T47D (cell line): ENCODE data around the gene BPIFB6.
"Not testable (repeated sequence)": the region's sequence is repeated elsewhere in the genome, so short reads cannot be mapped to it uniquely, and the experiment has no call there.

Experiments used
- DNase-seq, 2 experiments: peaks; one replicate each; pipeline versions ENCODE4 v3.0.0 to v3.0.0-alpha.2; 2011 to 2012; ENCODE audit warnings: low read depth in 1 of 2, low spot score in 1 of 2
- JUND ChIP-seq: IDR thresholded peaks from 2 replicates; pipeline ENCODE4 v1.6.1; 2012; ENCODE audit warnings: low read depth
- in situ Hi-C: cut with HindIII; loops from 2 replicates; pipeline ENCODE4 v1.10.0; 2016; ENCODE audit warnings: low sequenced_read_pairs, low pct_unique_long_range_greater_than_20kb

Gene BPIFB6

GRCh38 chr20:33033381-33033780 lies 1.9 kb downstream of the BPIFB6 start:
- in situ Hi-C loops: no loop called here
- DNase-seq: no peak
- no peak for TF ChIP-seq JUND

- in situ Hi-C loops: no loop called here
- TF ChIP-seq JUND: no peak
- no peak for DNase-seq
Measured at GRCh38 chr20:33034115-33034514, 2.7 kb downstream of the BPIFB6 start.

GRCh38 chr20:33034901-33035492 lies 3.5 kb downstream of the BPIFB6 start:
- no peak for TF ChIP-seq JUND
- no peak for DNase-seq
- in situ Hi-C loops: no loop called here

- DNase-seq: no peak
- in situ Hi-C loops: no loop called here
Measured at GRCh38 chr20:33037456-33037855, 6.0 kb downstream of the BPIFB6 start.

GRCh38 chr20:33038243-33038642 lies 6.8 kb downstream of the BPIFB6 start:
- TF ChIP-seq JUND: no peak
- DNase-seq: no peak
- in situ Hi-C loops: no loop called here

More at GRCh38 chr20:33037456-33037855, 6.0 kb downstream of the BPIFB6 start:
- no peak for TF ChIP-seq JUND

GRCh38 chr20:33042430-33042829 lies 11.0 kb downstream of the BPIFB6 start:
- in situ Hi-C loops: no loop called here
- no peak for DNase-seq
- no peak for TF ChIP-seq JUND

- DNase-seq: no peak
- TF ChIP-seq JUND: no peak
- in situ Hi-C loops: no loop called here
Measured at GRCh38 chr20:33042983-33043730, 11.7 kb downstream of the BPIFB6 start.

- DNase-seq: no peak
- TF ChIP-seq JUND: no peak
- in situ Hi-C loops: no loop called here
Measured at GRCh38 chr20:33043731-33044181, 12.3 kb downstream of the BPIFB6 start.

GRCh38 chr20:33045129-33045721 lies 13.8 kb downstream of the BPIFB6 start:
- in situ Hi-C loops, DNase-seq: not testable (repeated sequence)

GRCh38 chr20:33046412-33046811 lies 15.0 kb downstream of the BPIFB6 start:
- peak in 1 of 2 experiments; percentile 37 for DNase-seq
- in situ Hi-C loops: no loop called here

GRCh38 chr20:33051333-33051732 lies 19.9 kb downstream of the BPIFB6 start:
- DNase-seq: no peak
- no peak for TF ChIP-seq JUND
- in situ Hi-C loops: no loop called here

More at GRCh38 chr20:33046412-33046811, 15.0 kb downstream of the BPIFB6 start:
- TF ChIP-seq JUND: no peak

- in situ Hi-C loops: no loop called here
- no peak for DNase-seq
- no peak for TF ChIP-seq JUND
Measured at GRCh38 chr20:33053291-33054106, 22.1 kb downstream of the BPIFB6 start, which contains the start of gene BPIFB3. Gene BPIFB3, plus strand, starts transcription at chr20:33053903. Its CDS starts 1,533 bp downstream, at chr20:33055436.
